GM12892 (cell line): ENCODE data around the gene DYNC1LI2.

Experiments used
- POLR2A ChIP-seq: IDR thresholded peaks from 2 replicates; pipeline ENCODE4 v1.6.1; 2011; ENCODE audit warnings: low read depth, low read length, control low read depth
- POLR2AphosphoS5 ChIP-seq: IDR thresholded peaks from 2 replicates; pipeline ENCODE4 v1.6.1; 2011; ENCODE audit warnings: low read depth, low read length, control low read depth

GRCh38 chr16:66690106-66690847 lies 61.1 kb downstream of the DYNC1LI2 start:
- TF ChIP-seq POLR2A, result no peak
- no peak for TF ChIP-seq POLR2AphosphoS5
